HG03103 (cell line): ENCODE results near the gene AP2A1.

Experiments
- ATAC-seq: cut with Tn5 transposase; IDR thresholded peaks from one replicate; pipeline ENCODE4 v1.9.1; 2021; ENCODE audit warnings: low read depth; ENCODE audit not compliant: unreplicated experiment

AP2A1 gene

DNA sequence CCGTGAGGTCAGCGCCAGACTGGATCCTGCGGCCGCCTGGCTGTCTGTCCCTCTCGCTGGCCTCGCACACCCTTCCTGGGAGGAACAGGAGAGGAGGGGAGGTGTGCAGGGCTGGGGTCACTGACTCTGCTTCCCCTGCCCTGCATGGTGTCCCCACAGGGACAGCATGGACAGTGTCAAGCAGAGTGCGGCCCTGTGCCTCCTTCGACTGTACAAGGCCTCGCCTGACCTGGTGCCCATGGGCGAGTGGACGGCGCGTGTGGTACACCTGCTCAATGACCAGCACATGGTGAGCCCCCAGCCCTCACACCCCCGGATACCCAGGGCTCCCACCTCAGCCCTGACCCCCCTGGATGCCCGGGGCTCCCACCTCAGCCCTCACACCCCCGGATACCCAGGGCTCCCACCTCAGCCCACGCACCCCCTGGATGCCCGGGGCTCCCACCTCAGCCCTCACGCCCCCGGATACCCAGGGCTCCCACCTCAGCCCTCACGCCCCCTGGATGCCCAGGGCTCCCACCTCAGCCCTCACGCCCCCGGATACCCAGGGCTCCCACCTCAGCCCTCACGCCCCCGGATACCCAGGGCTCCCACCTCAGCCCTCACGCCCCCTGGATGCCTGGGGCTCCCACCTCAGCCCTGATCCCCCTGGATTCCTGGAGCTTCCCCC lies 25.1 kb downstream of the AP2A1 start:
- ATAC-seq: no peak

DNA sequence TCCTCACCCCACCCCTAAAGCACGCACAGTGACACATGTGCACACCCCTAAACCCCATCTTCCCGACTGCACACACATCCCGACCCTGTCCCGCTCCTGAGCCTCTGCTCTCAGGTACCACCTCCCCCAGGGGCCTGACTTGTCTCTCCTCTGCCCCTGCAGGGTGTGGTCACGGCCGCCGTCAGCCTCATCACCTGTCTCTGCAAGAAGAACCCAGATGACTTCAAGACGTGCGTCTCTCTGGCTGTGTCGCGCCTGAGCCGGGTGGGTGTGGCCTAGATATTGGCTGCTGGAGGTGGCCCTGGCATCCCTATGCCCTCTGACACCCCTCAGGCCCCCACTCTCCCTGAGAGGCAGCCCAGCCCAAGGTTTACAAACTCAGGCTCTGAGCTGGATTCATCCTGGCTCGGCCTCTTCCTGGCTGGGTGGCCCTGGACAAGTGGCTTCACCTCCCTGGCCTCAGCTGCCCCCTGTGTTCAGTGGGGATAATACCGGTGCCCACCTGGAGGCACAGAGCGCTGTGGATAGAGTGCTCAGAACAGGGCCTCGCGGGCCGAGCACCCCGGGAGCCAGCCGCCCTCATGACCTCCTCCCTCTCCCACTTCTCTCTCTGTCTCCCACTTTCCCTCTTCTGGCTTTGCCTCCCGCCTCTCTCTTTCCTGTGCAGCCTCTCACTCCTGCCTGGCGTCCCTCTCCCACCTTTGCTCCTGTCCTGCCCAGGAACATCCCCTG lies 26.2 kb downstream of the AP2A1 start:
- ATAC-seq: no peak

DNA sequence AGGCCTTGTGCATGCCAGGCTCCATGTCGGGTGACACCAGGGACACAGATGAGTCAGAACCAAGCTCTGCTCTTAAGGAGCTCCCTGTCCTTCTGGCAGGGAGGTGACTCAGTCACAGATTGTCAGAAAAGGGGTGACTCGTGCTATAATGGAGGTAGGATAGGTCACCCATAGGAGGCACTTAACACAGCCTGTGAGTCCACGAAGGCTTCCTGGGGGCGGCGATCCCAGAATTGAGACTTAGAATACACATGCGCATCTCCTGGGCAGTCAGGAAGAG lies 26.7 kb downstream of the AP2A1 start:
- ATAC-seq: no peak

DNA sequence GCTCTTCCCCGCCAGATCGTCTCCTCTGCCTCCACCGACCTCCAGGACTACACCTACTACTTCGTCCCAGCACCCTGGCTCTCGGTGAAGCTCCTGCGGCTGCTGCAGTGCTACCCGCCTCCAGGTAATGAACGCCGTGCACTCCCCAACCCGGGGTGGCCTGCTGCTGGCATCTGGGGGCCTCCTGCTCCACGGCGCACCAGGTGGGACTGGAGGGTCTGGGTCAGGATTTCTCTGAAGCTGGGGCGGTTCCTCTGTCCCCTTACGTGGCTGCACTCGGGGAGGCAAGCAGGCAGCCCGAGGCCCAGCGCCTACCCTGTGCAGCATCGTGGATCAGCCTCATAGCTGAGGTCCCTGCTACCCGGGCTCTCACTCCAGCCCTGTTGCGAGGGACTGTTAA lies 28.8 kb downstream of the AP2A1 start:
- ATAC-seq: no peak

DNA sequence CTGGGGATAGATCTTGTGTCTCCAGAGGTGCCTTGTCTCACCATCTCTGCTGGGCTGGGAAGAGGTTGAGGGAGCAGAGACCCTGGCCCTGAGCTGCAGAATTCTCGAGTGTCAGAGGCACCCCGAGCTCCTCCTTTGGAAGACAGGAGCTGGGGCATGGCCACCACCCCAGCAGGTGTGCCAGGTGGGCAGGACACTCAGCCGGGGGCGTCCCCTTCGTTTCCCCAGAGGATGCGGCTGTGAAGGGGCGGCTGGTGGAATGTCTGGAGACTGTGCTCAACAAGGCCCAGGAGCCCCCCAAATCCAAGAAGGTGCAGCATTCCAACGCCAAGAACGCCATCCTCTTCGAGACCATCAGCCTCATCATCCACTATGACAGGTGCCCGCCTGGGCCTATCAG lies 31.8 kb downstream of the AP2A1 start:
- ATAC-seq: no peak

DNA sequence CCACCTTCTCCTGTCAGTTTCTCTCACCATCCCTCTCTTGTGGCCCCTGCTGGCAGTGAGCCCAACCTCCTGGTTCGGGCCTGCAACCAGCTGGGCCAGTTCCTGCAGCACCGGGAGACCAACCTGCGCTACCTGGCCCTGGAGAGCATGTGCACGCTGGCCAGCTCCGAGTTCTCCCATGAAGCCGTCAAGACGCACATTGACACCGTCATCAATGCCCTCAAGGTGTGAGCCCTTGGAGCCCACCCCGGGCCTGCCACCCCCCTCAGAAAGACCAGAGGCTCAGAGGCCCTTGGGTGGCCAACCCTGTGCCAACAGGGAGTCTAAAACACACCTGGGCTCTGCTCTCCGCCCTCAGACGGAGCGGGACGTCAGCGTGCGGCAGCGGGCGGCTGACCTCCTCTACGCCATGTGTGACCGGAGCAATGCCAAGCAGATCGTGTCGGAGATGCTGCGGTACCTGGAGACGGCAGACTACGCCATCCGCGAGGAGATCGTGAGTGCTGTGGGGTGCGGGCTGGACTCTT lies 32.5 kb downstream of the AP2A1 start:
- no peak for ATAC-seq

DNA sequence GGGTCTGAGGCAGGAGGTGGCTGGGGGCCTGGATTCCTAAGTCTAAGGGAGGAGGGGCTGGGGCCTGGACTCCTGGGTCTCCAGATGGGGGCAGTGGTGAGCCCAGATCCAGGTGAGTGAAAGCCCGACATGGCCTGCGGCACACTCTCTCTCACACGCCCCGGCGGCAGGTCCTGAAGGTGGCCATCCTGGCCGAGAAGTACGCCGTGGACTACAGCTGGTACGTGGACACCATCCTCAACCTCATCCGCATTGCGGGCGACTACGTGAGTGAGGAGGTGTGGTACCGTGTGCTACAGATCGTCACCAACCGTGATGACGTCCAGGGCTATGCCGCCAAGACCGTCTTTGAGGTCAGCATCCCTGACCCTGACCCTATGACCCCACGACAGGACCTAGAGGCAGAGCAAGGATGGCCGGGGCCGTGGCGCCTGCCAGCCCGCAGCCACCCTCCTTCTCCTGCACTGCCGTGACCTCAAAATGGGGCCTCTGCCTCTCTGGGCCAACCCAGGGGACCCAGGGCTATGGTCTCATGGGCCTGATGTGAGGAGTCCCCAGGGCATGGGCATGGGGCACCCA lies 33.1 kb downstream of the AP2A1 start:
- ATAC-seq: no peak

DNA sequence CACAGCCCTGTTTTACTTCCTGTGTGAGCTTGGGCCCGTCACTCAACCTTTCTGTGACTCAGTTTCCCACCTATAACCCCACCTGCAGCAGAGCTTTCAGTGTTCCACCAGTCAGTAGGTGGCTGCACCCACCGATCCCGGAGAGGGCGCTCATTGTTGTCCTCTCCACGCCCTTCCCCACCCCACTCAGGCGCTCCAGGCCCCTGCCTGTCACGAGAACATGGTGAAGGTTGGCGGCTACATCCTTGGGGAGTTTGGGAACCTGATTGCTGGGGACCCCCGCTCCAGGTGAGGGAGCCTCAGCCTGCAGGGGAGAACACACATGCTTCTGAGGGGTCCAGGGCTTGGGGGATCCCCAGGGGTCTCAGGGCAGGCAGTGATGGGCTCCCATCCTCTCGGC lies 34.0 kb downstream of the AP2A1 start:
- no peak for ATAC-seq

DNA sequence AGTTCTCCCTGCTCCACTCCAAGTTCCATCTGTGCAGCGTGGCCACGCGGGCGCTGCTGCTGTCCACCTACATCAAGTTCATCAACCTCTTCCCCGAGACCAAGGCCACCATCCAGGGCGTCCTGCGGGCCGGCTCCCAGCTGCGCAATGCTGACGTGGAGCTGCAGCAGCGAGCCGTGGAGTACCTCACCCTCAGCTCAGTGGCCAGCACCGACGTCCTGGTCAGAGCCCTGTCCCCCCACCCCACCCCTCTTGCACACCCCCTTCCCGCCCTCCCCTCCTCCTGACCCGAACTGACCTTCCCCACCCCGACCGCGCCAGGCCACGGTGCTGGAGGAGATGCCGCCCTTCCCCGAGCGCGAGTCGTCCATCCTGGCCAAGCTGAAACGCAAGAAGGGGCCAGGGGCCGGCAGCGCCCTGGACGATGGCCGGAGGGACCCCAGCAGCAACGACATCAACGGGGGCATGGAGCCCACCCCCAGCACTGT lies 34.6 kb downstream of the AP2A1 start:
- no peak for ATAC-seq

DNA sequence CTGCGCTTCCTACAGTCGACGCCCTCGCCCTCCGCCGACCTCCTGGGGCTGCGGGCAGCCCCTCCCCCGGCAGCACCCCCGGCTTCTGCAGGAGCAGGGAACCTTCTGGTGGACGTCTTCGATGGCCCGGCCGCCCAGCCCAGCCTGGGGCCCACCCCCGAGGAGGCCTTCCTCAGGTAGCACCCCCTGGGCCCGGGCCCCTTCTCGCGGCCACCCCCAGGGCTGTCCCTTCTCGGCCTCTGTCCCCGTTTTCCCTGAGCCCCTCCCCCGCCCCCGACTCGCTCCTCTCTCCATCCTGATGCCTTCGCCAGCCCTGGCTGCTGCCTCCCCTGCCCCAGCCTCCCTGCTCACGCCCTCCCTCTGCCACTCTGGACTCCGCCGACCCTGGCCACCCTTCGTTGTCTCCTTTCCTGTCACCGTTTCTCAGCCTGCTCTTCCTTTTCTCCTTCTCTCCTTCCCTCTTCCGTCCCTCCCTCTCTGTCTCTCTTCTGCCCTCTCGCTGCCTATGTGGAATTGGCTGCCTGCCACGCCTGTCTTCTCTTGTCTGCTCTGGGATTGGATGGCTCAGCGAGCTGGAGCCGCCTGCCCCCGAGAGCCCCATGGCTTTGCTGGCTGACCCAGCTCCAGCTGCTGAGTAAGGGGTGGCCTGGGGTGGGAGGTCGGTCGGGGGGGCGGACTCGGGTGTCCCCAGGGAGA lies 35.3 kb downstream of the AP2A1 start:
- no peak for ATAC-seq

DNA sequence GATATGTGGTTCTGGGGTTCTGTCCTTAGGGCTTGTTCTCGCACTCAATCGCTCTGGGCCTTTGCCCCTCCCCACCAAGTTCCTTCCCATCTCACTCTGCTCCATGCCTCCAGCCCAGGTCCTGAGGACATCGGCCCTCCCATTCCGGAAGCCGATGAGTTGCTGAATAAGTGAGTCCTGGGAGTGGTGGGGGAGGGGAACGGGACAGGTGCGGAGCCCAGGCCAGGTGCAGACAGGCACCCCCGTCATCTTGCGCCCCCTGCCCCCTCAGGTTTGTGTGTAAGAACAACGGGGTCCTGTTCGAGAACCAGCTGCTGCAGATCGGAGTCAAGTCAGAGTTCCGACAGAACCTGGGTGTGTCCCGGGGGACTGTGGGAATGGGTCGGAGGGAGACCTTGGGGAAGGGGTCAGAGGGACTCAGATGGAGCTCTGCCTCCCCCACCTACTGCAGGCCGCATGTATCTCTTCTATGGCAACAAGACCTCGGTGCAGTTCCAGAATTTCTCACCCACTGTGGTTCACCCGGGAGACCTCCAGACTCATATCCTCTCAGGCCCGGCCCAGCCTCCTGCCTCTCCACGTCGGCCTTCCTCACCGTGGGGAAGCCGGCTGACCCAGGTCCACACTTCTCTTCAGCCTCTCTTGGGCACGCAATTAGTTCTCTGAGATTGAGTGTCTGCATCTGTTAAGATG lies 36.2 kb downstream of the AP2A1 start:
- ATAC-seq: no peak

DNA sequence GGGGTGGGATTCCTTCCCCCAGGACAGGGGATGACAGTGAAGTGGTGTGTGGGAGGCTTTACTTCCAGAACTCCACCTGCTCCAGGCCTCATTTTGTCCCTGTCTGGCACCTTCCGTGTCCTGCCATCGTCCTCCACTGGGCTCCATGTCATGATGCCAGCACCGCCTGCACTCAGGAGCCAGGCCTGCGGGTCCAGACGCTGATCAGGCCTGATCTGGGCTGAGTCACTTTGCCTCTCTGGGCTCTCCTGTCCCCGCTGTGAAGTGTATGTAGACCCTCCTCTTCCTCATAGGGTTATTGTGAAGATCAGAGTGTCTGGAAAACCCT lies 36.7 kb downstream of the AP2A1 start:
- no peak for ATAC-seq

DNA sequence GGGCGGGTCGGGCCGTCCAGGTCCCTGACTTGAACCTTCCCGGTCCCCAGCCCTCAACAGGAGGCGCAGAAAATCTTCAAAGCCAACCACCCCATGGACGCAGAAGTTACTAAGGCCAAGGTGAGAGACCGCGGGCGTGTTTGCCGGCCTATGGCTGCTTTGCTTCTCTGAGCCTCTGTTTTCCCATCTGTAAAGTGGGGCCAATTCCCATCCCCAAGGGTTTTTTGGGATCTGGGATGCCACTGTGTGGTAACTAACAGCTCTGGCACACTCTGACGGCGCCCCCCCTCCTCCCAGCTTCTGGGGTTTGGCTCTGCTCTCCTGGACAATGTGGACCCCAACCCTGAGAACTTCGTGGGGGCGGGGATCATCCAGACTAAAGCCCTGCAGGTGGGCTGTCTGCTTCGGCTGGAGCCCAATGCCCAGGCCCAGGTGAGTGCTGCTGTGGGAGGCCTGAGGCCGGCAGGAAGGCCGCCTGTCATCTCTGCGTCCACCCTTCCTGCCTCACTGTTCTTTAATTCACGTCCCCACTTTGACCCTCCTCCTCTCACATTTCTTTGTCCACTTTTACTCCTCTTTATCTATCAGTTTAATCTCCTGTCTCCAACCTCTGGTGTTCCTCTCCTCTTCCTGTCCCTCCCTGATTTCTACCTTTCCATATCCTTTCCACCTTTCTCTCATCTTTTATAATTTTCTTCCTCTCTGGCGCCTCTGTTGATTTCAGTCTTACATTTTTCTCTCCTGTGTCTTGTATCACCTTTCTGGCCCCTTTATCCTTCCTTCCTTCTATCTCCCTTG lies 39.2 kb downstream of the AP2A1 start:
- ATAC-seq: no peak

DNA sequence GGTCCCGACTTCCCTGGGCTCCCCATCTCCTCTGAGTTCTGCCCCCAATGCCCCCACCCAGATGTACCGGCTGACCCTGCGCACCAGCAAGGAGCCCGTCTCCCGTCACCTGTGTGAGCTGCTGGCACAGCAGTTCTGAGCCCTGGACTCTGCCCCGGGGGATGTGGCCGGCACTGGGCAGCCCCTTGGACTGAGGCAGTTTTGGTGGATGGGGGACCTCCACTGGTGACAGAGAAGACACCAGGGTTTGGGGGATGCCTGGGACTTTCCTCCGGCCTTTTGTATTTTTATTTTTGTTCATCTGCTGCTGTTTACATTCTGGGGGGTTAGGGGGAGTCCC lies 39.8 kb downstream of the AP2A1 start:
- no peak for ATAC-seq

DNA sequence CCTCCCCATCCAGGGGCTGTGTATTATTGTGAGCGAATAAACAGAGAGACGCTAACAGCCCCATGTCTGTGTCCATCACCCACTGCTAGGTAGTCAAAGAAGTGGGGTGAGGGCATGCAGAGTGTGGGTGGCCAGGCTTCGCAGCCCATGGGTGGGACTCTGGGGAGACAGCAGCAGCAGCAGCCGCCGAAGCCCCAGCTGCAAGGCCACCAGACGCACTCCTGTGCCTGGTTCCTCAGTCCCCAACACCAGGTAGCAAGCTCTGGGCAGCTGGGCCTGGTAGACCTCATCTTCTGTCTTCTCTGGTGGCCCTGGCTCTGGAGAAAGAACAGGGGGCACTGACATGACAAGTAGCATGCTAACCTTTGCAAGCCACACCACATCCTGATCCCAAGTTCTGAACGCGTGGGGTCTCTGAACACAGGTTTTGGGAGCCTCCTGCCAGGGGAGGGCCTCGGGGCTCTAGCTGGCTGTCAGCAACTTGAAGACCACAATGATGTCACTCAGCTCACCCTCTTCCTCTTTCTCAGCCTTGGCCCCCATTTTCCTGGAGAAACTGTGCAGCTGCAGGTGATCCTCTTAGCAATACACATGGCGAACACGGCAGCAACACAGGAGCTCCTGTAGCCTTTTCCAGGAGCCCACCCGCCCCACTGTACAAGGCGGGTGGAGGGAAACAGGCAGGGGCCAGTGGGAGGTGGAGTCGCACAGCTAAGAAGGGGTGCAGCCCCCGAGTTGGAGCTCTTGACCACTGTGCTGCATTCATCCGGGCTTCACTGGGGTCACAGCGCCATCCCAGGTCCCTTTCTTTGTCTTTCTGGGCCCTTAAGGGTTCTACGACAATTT lies 40.5 kb downstream of the AP2A1 start:
- no peak for ATAC-seq

DNA sequence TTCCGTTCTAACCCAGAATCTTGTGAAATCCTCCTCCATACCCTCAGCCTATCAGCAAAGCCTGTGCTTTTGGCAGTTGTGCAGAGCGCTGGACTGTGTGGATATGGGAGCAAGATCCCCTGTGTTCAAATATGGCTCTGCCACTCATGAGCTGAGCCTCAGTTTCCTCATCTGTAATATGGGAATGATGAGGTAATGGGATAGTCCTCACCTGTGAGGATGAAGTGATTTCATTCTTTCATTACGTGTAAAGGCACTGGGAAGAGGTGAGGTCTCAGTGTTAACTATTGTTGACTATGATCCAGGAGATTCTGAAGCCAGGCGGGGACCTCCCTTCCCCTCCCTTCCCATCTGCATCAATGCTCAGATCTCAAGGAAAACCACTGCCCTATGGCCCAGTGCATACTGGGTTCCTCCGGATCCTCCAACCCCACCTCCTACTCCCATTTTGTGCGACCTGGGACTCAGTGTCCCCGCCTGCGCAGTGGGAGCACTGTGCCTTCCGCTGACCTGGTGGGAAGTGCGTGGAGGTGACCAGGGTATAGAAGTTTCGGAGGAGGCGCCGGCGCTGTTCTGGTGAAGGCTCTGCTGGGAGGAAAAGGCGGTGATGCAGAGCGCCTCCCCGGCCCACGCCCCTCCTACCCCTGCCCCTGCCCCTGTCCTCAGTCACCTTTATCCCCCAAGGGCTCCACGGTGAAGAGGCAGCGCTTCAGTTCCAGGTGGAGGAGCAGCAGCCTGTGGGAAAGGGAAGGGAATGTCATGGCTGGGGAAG lies 41.3 kb downstream of the AP2A1 start:
- ATAC-seq: no peak

DNA sequence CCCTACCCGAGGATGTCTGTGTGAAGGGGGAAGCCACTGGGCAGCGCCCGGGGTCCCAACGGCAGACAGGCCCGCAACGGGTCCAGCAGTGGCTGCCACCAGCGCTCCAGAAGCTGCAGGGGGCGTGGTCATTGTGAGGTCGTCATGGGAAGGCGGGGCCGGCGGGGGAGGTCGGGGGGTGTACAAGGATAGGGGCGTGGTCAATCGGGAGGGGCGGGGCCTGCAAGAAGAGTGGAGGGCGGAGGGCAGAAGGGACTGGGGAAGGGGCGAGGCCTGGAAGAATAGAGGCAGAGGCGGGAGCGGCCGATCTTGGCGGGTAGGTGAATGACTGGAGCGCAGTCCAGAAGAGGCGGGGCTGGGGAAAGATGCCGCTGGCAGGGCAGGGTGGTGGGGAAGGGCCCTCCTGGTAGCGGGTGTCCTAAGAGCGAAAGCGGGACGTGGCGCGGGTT lies 41.9 kb downstream of the AP2A1 start:
- no peak for ATAC-seq

DNA sequence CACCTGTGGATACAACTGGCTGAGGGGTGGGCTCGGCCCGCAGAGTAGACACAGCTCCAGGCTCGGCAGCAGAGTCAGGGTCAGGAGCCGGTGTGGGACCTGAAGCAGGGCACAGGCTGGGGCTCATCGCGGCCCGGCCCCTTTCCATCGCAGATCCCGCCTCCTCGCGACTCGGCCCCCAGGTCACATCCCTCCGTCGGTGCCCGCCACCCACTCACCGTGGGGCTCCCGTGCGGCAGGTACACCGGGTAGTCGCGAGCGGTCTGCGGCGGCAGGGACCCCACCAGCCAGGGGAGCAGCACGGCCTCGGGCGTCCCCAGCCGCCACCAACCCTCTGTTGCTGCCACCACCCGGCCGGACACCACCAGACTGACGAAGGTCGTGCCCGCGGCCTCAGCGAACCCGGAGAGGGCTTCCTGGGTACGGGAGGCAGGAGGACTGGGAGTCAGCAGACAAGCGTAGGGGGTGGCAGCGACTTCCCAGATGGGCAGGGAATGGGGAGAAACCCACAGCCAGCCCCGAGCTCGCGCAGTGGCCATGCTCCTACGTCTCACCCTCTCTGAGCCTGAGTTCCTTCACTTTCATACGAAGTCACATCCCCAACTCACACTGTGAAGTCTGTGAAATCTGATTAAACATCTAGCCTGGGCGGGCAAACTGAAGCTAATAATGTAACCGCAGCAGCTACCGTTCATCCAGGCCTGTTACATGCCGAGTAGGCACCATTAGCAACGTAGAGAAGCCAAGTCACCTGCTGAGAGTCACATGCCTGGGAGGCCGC lies 42.5 kb downstream of the AP2A1 start:
- no peak for ATAC-seq
